Measurements from ENCODE around the gene HLA-DOB.

GRCh38 chr6:32832535-32832934 is 15.7 kb upstream of the HLA-DOB start:
- TF ChIP-seq CTCF (IDR thresholded peaks at IDR 0.05; ENCODE audit: low read length): no peak
- no peak for TF ChIP-seq EZH2 (optimal IDR thresholded peaks at IDR 0.05; ENCODE audit: low read depth, low read length)
- no peak for TF ChIP-seq EZH2phosphoT487 (IDR thresholded peaks at IDR 0.05; ENCODE audit: low read length)

Measured in MM.1S (cell line).